ENCODE results near the gene KIAA1328. TPM values are rescaled to one million over a fixed set of nuclear protein-coding genes. Genes with fewer than 3 reads are reported as not detected.

The KIAA1328 gene
- polyA plus RNA-seq, 10 donors = 4.1 to 8.5 (median 6.2) TPM

DNA sequence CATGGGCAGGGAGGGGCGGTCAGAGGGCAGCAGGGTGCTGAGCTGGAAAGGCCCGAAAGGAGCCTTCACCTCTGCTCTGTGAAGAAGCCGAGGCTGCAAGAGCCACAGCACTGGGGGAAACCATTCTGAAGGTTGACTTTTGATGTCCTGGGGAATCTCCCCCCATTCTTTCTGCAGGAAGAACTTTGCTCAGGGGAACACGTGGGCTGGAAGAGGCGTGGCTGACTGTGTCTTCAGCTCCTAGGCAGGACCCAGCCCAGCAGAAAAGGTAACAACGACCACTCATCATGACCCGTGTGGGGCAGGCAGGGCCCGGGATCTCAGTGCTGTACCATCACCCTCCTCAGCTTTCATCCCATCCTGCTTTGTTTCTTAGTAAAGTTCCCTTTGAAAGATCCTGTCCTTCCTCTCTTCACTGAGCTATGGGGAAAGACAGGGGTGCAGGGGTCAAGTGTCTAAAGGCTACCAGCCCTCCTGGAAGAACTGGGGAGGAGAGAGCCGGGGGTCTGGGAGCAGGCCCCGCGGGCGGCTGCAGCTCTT, 424.0 kb downstream of the KIAA1328 start:
- DNase-seq = no peak

DNA sequence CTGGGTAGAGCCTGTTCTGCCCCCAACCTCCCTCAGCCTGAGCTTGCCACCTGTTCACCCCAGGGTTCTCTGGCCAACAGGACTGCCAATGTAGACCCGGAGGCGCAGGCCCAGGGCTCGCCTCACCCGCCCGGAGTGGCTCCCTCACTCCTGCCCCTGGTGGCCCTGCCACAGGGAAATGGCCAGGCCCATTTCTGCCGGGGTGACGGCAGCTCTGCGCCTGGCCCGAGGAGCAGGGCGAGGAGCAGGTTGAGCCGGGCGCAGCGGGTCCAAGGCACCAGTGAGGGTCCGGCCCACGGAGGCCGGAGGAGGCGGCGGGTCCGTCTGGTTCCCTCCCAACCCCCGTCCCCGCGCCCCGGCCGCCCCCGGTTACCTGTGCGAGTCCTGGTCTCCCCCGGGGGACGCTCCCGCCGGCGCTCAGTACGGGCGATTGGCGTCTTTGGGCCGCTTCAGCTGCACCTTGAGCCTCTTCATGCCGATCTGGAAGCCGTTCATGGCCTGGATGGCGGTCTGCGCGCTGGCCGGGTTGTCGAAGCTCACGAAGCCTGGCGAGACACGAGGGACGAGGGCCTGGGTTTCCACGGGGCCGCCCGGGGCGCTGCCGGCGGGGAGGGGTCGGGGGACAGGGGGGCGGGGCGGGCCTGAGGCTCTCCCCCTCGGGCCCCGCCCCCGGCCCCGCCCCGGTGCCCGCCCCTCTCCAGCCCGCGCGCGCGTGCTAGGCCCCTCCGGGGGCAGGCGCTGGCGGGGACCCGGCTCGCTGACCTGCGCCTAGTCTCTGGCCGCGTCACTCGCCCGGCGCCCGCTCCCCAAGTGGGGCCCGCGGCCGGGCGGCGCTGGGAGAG, 424.7 kb downstream of the KIAA1328 start:
- DNase-seq = peak in 1 of 3 donors; percentile 33

DNA sequence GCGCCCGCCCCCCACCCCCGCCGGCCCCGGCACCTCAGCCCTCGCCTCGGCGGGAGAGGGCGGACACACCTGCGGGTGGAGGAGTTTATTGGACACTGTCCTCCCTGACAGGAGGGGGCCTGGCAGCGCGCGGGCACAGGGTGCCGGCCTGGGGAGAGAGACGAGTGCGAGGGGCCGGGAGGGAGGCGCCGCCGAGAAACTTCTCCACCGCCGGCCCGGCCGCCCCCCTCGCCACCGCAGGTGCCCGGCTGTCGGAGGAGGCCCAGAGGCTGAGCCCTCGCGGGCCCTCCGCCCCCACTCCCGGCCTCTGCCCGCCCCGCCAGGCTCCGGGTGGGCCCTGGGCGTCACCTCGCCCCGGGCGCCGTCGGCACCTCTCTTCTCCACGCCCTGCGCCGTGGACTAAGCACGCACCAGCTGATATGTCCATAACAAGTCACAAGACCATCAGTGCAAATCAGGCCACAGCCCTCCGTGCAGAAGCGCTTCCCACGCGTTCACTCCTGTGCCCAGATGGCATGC, 425.4 kb downstream of the KIAA1328 start:
- peak in 1 of 3 donors; percentile 21 for DNase-seq

DNA sequence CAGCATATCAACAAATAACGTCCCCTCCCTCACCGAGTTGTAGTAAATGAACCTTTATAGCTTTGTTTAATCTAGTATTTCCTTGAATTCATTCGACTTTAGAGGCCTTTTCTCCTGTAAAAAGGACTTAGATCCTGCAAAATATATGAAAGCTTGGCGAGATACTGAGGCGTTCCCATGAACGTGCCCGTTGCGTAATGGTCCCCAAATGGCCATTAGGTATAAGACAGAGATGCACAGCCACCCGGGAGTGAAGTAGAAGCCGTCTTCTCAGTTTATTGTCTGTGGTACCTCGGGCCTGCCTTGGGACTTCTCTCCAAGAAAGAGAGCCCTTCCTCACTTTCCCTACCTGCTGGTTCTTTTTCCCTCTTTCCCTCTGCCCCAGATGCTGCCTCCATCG, 426.0 kb downstream of the KIAA1328 start:
- no peak for DNase-seq

DNA sequence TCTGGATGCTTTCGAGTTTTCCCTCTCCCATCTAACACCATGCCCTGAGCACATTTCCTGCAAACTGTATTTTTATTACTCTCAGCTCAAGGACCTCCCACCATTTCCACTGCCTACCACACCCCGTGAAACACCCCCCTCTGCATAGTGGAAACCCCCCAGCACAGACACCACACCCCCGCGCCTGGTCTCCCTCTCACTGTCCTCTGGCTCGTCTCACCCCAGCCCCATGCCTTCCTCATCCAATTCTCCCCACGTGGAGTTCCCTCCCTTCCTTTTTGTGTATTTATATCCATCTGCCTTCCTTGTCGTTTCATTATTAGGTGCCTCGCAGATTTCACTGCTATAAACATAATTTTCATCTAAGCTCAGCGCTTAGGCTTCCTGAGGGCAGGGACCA, 429.2 kb downstream of the KIAA1328 start:
- DNase-seq = no peak

DNA sequence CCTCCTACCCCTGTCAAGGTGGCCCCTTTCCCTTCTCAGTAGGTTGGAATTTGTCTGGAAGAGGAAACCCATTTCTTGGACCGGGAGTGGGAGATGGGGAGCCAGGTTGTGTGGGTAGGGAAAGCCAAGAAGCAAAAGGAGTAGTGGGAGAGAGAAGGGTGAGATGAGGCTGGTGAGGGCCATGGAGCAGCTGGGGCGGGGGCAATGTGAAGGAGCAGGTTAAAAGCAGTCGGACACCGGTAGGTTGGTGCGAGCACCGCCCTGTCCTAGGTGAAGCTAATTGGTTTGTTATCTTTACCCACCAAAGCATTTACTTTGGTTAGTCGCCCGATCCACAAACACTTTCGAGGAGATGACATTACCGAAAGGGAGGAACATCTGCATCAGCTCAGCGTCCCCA, 429.9 kb downstream of the KIAA1328 start:
- DNase-seq = no peak

DNA sequence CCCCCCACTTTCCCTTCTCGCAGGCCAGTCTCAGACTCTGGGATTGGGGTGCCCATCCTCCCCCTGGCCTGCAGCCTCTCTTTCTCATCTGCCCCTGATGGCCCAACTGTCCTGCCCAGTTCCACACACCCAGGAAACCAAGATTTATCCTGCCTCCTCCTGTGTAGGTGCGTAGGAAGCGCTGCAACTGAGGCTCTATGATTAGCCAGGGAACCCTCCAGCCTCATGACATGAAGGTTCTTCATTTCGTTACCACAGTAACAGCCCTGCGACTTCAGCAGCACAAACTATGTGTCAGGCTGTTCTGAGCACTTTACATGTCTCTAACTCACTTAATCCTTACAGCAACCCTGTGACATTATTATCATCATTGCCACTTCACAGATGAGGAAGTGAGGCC, 430.8 kb downstream of the KIAA1328 start:
- DNase-seq = no peak

DNA sequence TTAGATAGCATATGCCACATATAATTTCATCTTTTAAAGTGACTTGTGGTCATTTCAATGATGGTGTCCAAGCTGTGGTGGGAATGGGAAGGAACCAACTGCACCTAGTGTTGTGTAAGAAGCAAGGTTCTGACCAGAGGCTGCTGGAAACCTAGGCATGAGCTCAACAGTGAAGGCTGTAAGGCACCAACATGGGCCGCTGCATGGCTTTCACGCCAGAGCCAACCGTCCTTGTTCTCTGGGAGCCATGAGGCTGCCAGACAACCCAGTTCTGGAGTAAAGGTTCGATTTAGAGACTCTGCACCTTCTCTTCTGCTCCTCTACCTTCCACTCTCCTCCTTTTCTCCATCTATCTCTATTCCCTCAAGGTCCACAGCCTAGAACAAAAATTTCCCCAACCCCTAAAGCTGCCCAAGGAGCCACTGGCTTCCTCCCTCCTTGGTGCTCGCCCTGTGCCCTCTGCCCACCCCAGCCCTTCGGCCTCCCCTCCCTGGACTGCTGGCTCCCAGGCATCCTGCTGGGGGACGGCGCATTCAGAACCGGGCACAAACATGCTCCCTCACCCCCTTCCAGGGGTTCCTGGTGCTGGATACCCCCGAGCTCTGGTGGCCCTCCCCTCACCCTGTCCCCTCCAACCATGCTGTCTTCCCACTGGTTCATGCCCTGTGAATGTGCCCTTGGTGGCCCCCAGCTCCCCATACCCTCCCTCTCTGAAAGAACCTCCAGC, 431.6 kb downstream of the KIAA1328 start:
- DNase-seq = no peak

DNA sequence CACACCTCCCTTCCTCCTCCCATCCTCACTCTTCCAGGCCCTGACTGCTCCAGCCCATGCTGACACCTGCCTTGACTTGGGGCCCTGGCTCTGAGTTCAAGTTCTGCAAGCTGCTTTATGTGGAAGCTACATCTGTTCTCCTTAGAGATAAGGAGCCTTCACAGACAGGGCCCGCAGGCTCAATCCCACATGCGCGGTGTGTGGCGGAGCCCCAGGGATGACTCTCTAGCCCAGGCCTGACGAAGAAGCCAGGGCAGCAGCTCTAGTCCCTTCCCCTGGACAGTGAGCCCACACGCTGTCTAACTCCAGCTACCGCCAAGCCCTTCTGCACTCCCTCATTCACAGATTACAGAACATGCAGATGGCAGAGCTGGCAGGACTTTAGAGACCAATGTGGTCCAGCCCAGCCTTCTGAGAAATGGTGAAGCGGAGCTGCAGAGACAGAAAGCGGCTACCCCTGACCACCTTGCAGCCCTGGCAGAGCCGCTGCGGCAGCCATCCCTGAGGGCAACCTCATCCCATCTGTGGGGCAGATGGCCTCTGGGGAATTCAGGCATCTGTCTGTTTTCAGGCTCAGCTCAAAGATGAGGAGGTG, 432.4 kb downstream of the KIAA1328 start:
- no peak for DNase-seq

DNA sequence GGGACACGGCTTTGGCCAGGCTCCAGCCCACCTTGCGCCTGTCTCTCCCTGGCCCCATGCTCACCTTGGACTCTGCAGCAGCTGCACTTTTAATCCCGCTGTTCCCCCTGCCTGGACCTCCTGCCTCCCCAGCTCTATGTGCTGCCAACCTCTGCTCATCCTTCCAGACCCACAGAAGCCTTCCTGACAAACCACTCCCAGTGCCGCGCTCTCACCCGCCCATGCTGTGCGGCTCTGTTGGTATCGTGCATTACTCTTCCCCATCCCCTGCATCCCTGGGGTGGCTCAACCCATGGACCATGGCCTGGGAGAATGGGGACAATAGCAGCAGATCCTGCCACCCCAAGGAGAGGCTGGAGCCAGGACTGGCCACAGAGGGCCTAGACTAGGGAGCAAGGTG, 433.1 kb downstream of the KIAA1328 start:
- no peak for DNase-seq

DNA sequence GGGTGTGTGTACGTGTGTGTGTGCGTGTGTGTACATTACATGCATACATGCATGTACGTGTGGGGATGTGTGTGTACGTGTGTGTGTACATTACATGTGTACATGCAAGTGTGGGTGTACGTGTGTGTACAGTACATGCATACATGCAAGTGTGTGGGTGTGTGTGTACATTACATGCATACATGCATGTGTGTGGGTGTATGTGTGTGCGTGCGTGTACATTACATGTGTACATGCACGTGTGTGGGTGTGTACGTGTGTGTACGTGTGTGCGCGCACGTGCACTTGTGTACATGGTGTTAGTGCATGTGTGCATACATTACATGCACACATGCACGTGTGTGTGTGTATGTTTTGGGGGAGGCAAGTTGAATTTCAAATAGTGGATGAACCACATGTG, 436.0 kb downstream of the KIAA1328 start:
- no peak for DNase-seq

DNA sequence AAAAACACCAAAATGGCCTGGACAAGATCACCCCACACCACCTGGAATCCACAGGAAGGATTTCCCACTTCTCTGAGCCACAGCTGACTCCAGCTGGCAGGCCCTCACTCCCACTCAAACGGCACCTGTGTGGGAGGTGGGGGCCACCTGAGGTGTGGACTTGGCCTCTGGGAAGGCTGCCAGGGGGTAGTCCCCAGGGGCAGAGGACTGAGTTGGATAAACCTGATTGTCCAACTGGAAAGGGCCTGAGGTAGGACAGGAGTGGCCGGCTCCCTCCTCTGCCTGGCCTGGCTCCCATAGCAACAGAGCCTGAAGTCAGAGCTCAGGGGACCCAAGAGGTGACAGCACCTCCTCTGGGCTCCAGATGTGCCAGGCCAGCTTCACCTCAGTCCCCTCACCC, 436.5 kb downstream of the KIAA1328 start:
- DNase-seq = no peak

DNA sequence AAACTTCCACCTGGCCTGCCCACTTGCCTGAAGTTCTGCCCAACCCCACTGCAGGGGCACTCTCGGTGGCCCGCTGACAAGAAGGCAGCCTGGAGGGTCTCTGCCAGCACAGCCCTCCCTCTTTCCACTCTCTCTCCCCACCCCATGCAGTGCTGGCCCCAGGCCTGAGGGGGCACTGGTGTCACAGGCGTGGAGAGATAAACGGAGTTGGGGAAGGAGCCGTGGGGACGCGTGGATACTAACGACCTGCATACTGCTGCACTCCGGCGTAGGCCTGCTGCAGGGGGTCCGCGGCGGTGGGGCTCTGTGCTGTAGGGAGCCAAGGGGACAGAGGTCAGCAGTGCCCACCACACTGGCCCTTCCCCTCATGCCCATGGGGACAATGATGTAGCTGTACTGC, 437.4 kb downstream of the KIAA1328 start:
- no peak for DNase-seq

DNA sequence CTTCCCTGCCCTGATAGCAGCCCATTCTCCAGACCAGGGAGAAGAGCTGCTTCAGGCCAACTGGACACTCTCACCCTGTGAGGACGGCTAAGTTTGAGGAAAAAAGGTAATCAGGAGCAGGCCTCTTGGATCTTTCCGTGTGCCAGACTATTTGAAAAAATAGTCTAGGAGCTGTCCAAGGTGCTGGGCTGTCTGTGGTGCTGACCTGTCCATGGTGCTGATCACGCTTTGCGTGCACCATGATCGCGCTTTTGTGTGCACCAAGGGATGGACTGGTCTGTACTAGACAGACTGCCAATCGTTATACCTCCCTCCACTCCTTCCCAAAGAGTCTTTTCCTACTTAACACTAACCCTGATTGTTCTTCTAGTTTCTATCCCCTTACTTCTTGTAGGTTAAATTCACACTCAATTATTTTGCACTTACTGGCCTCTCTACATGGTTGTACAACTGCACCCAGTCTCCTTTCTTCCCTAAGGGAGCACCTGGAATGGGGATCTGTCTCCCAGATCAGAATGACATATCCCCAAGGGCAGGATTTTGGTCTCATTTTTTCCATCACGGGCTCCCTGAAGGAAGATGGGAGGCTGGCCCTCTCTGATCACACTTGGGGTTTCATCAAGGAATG, 441.2 kb downstream of the KIAA1328 start:
- DNase-seq = peak; percentile 51 to 83 (median 81)

DNA sequence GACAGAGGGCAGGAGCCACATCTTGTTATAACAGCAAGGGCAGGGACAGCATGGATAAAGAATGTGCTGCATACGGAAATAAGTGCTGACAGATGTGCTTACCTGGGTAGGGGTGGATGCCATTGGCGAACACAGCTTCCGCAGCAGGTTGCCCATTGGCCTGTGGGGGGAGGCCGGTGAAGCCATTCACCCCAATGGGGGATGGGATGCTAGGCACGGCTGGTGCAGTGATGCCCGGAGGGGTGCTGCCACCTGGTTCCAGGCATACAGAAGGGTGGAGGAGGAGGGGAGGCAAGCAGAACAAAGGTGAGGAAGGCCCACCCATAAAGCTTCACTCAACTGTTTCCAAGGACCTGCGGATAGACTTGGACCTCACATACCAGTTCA, 441.7 kb downstream of the KIAA1328 start:
- no peak for DNase-seq

DNA sequence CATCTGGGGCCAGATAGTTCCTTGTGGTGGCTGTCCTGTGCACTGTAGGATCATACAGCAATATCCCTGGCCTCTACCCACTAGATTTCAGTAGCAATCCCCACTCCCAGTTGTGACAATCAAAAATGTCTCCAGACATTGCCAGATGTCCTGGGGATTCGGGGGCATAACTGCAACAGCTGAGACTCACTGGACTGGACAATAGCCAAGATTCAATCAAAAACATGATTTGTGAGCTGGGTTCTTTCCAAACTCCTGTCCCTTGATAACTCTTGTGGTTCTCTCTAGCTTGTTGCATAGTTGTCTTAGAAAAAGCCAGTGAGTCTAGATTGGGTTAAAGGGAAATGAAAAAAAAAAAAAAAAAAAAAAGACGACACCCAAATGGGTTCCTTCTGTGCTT, 443.3 kb downstream of the KIAA1328 start:
- no peak for DNase-seq

DNA sequence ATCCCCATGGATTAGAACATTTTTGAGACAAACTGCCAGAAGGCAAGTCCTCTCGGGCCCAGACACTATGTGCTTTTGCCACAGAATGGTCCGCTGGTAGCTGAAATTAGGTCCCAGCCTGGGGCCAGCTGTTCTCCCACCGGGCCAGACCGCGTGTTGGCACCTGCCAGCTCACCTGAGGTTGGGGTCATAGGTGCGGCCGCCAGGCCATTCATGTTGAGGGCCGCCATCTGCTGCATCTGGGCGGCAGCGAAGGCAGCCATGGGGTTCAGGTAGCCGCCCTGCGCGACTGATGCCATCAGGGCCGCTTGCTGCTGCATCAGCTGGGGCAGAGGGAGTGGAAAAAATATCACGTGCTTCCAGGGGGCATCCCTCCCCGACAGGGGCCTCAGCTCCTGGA, 443.9 kb downstream of the KIAA1328 start:
- DNase-seq = no peak

DNA sequence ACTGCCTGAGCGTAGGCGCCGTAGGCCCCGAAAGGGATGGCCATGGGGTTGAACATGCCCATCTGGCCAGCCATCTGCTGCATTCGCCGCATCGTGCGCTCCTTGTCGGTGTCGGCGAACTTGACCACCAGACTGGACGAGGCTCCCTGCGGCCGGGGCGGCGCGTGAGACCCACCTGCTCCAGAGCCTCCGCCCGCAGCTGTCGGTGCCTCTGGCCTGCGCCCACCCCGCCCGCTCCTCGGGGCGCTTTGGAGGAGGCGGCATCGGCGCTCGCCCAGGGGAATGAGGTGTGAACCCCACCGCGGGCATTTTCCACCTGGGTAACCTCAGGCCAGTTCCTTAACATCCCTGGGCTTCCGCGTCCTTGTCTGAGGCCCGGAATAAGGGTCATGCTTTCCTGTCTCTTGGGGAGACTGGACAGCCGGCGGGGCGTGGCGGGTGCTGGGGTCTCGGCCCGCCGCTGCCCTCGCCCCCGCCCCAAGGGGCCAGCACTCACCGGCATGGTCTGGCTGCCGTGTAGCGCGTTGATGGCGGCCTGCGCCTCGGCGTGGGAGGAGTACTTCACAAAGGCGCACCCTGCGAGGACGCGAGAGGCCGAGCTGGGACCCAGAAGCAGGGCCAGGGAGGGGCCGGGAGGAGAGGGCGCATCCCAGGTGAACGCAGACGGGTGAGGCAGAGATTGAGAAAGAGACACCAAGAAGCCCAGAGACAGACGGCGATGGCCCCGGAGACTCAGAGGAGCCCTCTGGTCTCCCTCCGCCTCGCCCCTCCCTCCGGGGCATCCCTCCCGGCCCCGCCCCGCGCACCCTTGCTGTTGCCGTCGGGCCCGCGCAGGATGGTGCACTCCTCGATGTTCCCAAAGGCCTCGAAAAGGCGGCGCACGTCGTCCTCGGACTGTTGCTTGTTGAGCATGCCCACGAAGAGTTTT, 445.6 kb downstream of the KIAA1328 start:
- DNase-seq = no peak

DNA sequence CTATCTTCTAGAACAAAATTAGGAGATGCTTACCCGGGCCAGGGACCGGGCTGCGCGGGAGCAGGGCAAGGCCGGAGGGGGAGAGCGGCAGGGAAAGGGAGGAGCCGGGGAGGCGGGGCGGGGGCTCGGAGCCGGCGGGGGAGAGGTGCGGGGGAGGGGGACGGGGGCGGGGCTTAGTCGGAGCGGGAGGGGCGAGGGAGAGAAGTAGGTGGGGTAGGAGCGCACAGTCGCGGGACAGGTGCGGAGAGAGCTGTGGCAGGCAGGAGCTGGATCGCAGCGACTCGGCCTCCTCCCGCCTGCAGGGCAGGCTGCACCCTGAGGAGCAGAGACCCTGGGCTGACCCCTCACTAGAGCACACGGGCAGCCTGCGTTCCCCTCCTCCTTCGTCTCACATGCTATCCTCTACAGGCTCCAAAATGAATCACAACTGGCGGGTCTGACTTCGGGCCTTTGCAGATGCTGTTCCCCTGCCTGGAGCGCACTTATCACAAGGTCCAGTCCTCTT, 446.4 kb downstream of the KIAA1328 start:
- DNase-seq = no peak

DNA sequence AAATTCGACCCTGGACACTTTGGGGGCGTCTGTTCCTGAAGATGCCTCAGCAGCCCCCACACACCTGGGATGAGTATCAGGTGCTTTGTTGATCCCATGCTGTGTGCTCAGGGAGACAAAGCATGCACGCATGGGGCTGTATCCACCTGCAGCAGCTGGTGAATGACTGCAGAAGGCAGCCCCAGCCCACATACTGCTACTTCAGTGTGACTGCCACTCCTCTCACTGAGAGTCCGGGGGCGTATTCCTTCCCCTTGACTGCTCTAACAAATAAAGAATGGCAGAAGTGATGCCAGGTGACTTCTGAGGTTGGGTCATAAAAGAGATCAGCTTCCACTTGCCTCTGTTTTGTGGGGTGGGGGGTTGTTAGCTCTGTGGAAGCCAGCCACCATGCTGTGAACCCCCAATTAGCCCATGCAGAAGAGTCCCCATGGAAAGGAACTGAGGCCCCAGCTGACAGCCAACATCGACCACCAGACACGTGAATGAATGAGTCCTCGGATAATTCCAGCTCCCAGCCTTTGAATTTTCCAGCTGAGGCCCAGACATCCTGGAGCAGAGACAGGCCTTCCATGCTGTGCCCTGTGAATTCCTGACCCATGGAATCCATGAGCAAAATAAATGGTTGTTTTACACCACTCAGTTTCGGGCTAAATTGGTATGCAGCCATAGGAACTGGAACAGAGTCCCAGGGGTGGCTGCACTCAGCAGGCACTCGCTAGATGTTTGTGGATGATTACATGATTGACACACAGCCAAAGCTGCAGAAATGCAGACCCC, 447.4 kb downstream of the KIAA1328 start:
- DNase-seq = no peak

All from muscle of back (tissue), 11 donors.